HG03039 (cell line): ENCODE data around the gene ZNF593OS.

Experiments used
- ATAC-seq: cut with Tn5 transposase; IDR thresholded peaks from one replicate; pipeline ENCODE4 v1.9.1; 2021; ENCODE audit warnings: mild to moderate bottlenecking, moderate library complexity; ENCODE audit not compliant: unreplicated experiment

The ZNF593OS gene

GRCh38 chr1:26160527-26161414 is 10.9 kb downstream of the ZNF593OS start:
- ATAC-seq = no peak

- no peak for ATAC-seq
Observed at GRCh38 chr1:26159743-26160039, 11.9 kb downstream of the ZNF593OS start.

GRCh38 chr1:26158908-26159742 is 12.5 kb downstream of the ZNF593OS start, which contains the start of gene FAM110D:
Gene FAM110D (plus strand): TSS chr1:26159079. CDS start chr1:26161292, 2,213 bp downstream.
- no peak for ATAC-seq

GRCh38 chr1:26158271-26158907 is 13.2 kb downstream of the ZNF593OS start:
- no peak for ATAC-seq

- no peak for ATAC-seq
Observed at GRCh38 chr1:26156285-26157038, 15.2 kb downstream of the ZNF593OS start.

- ATAC-seq = no peak
Observed at GRCh38 chr1:26155370-26156284, 16.0 kb downstream of the ZNF593OS start.

GRCh38 chr1:26154750-26155149 is 16.9 kb downstream of the ZNF593OS start:
- no peak for ATAC-seq

- no peak for ATAC-seq
Observed at GRCh38 chr1:26153966-26154532, 17.6 kb downstream of the ZNF593OS start.

GRCh38 chr1:26148887-26149286 is 22.7 kb downstream of the ZNF593OS start:
- ATAC-seq = no peak

- no peak for ATAC-seq
Observed at GRCh38 chr1:26145960-26146294, 25.7 kb downstream of the ZNF593OS start.

- ATAC-seq = no peak
Observed at GRCh38 chr1:26145041-26145959, 26.3 kb downstream of the ZNF593OS start.

GRCh38 chr1:26142159-26142558 is 29.5 kb downstream of the ZNF593OS start:
- ATAC-seq = no peak

- ATAC-seq = no peak
Observed at GRCh38 chr1:26138974-26139558, 32.6 kb downstream of the ZNF593OS start.

- ATAC-seq = no peak
Observed at GRCh38 chr1:26134466-26134865, 37.2 kb downstream of the ZNF593OS start.

GRCh38 chr1:26132834-26133167 is 38.8 kb downstream of the ZNF593OS start:
- no peak for ATAC-seq

GRCh38 chr1:26132128-26132833 is 39.4 kb downstream of the ZNF593OS start:
- ATAC-seq = no peak

- no peak for ATAC-seq
Observed at GRCh38 chr1:26130695-26131094, 40.9 kb downstream of the ZNF593OS start.

GRCh38 chr1:26129778-26130177 is 41.9 kb downstream of the ZNF593OS start:
- no peak for ATAC-seq
